ENCODE data around the gene KIRREL3.

KIRREL3 gene

DNA sequence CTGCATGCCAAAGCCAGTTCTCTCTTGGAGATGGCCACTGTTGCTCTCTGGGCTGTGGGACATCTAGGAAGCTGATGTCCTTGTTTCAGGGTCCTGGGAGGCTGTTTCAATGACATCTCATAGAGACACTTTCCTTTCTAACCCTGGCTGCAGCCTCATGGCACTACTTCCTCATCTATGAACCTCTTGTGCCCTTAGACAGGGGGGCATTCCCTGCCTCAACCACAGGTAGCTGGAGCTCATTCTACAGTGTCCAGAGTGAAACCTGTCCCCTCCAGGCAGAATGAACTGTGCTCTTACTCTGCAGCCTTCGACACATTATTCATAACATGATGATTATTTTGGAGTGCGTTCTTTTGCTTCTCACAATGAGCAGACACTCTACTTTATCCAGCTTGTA is 335.9 kb downstream of the KIRREL3 start:
- Histone ChIP-seq H3K4me1 (ENCODE audit: low read depth, poor library complexity, severe bottlenecking) (no peaks in the 10 kb centered on the region), H4K20me1 (ENCODE audit: insufficient read depth) (no peaks in the 10 kb centered on the region), H3K4me3 (IDR thresholded peaks at IDR 0.05; ENCODE audit: insufficient read depth, low read depth, low read length) (no peak overlapping the region), H3K27ac (no peak overlapping the region), H3K79me2 (ENCODE audit: insufficient read depth, low read depth) (no peaks in the 10 kb centered on the region), H3K9ac (no peak overlapping the region), H3K36me3 (ENCODE audit: insufficient read depth) (no peaks in the 10 kb centered on the region), H3K4me2 (no peak overlapping the region), H2AFZ (ENCODE audit: low read depth) (no peak overlapping the region), H3K27me3 (ENCODE audit: insufficient read depth, low read depth) (no peaks in the 10 kb centered on the region)
- TF ChIP-seq, protein P1, sequence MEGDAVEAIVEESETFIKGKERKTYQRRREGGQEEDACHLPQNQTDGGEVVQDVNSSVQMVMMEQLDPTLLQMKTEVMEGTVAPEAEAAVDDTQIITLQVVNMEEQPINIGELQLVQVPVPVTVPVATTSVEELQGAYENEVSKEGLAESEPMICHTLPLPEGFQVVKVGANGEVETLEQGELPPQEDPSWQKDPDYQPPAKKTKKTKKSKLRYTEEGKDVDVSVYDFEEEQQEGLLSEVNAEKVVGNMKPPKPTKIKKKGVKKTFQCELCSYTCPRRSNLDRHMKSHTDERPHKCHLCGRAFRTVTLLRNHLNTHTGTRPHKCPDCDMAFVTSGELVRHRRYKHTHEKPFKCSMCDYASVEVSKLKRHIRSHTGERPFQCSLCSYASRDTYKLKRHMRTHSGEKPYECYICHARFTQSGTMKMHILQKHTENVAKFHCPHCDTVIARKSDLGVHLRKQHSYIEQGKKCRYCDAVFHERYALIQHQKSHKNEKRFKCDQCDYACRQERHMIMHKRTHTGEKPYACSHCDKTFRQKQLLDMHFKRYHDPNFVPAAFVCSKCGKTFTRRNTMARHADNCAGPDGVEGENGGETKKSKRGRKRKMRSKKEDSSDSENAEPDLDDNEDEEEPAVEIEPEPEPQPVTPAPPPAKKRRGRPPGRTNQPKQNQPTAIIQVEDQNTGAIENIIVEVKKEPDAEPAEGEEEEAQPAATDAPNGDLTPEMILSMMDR (conservative IDR thresholded peaks at IDR 0.05; ENCODE audit: low read depth, low read length) = no peak

DNA sequence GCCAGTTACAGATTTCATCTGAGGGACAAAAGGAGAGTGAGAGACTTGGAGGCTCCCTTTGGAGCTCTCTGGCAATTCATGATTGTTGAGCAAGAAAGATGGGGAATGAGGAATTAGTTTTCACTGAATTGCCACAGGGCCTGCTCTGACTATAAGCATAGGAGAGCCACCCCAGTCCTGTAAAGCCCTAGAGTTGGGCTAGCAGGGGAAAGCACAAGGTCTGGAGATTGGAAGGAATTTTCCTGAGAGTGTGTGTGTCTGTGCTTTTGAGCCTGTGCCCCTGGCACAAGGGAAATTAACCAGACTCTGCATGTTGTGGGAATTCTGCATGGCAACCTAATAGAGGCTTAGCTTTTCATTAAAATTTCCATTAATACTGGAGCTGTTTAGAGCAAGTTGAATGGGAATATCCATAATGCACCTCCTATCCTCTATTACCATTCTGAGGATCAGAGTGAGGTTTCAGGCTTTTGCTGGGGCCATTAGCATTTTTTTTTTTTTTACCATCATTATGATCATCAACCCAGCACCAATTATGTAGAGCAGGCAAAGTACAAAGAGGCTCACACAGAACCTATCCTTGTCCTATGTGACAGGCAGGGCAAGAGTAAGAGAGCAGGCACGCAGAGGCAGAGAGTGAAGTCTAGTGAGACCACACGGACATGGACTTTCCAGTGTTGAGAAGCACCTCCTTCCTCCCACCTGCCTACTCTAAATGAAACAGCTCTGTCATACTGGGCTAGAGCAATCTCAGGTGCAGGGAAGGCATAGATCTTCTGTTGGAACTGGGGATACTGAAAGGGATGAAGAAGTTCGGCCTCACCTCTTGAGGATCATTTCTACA is 336.6 kb downstream of the KIRREL3 start:
- Histone ChIP-seq H3K79me2 (ENCODE audit: insufficient read depth, low read depth) (no peaks in the 10 kb centered on the region), H3K4me3 (IDR thresholded peaks at IDR 0.05; ENCODE audit: insufficient read depth, low read depth, low read length) (no peak overlapping the region), H3K9ac (no peak overlapping the region), H3K36me3 (ENCODE audit: insufficient read depth) (no peaks in the 10 kb centered on the region), H3K27ac (no peak overlapping the region), H3K4me1 (ENCODE audit: low read depth, poor library complexity, severe bottlenecking) (no peaks in the 10 kb centered on the region), H3K27me3 (ENCODE audit: insufficient read depth, low read depth) (no peaks in the 10 kb centered on the region), H4K20me1 (ENCODE audit: insufficient read depth) (no peaks in the 10 kb centered on the region), H2AFZ (ENCODE audit: low read depth) (no peak overlapping the region), H3K4me2 (no peak overlapping the region)
- TF ChIP-seq, protein P1 (conservative IDR thresholded peaks at IDR 0.05; ENCODE audit: low read depth, low read length) = no peak

DNA sequence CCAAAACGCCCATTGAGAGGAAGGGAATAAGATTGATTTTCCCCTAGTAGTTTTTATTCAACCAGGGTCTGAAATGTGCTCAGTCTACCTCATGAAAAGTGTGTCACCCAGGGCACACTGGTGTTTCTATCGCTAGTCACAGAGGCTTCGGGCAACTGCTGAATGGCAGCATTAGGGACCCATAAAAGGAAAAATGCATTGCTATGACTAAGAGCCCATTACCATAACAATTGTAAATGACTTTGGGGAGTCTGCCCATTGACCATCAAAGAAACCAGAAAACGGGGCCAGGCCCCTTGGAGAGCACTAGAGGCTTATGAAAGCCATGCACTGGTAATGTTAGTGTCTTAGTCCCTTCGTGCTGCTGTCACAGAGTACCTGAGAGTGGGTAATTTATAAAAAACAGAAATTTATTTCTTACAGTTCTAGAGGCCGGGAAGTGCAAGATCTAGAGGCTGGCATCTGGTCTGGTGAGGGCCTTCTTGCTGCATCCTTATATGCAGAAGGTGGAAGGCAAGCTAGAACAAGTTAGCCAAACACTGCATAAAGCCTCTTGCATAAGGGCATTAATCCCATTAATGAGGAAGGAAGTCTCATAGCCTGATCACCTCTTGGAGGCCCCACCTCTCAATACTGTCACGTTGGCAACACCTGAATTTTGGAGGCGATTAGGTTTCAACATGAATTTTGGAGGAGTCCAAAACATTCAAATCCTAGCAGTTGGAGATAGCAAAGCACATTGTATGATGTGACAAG is 338.4 kb downstream of the KIRREL3 start:
- no peak overlapping the region for H3K4me3 ChIP-seq (IDR thresholded peaks at IDR 0.05; ENCODE audit: insufficient read depth, low read depth, low read length)
- no peaks in the 10 kb centered on the region for H3K36me3 ChIP-seq (ENCODE audit: insufficient read depth)
- TF ChIP-seq, protein P1 (conservative IDR thresholded peaks at IDR 0.05; ENCODE audit: low read depth, low read length) = no peak
- H3K27ac ChIP-seq = no peak overlapping the region
- no peak overlapping the region for H3K4me2 ChIP-seq
- H4K20me1 ChIP-seq (ENCODE audit: insufficient read depth) = no peaks in the 10 kb centered on the region
- no peak overlapping the region for H3K9ac ChIP-seq
- H2AFZ ChIP-seq (ENCODE audit: low read depth) = no peak overlapping the region
- no peaks in the 10 kb centered on the region for H3K27me3 ChIP-seq (ENCODE audit: insufficient read depth, low read depth)
- H3K4me1 ChIP-seq (ENCODE audit: low read depth, poor library complexity, severe bottlenecking) = no peaks in the 10 kb centered on the region
- no peaks in the 10 kb centered on the region for H3K79me2 ChIP-seq (ENCODE audit: insufficient read depth, low read depth)

DNA sequence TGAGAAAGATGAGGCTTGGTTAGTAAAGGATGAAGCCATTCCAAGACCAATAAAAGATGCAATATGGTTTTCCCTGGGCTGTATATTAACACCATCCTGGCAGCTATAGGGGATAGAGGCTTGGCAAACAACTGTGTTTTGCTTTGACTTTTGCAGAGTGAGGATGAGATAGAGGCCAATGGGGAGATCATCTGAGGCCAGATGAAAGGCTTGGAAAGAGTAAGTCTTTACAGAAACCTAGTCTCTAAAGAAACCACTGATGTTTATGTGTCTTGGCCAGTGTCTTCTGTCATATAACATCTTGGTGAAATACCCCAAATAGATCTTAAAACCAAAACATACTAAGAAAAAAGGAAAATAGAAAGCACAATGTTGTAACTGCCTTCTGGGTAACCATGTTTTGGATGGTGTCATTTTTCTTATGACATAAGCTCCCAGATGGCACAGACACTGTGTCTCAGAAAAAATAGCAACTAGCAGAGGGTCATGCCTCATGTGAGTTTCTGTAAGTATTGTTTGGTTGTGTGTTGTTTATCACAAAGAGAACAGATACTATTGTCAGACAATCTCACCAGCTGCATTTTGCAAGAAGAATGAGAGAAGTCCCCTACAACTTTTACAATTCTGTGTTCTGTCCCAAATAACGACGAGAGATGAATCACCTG is 339.7 kb downstream of the KIRREL3 start:
- Histone ChIP-seq H3K4me1 (ENCODE audit: low read depth, poor library complexity, severe bottlenecking) (peaks cover 9% of the 10 kb centered on the region), H3K27ac (no peak overlapping the region), H4K20me1 (ENCODE audit: insufficient read depth) (no peaks in the 10 kb centered on the region), H2AFZ (ENCODE audit: low read depth) (no peak overlapping the region), H3K4me3 (IDR thresholded peaks at IDR 0.05; ENCODE audit: insufficient read depth, low read depth, low read length) (no peak overlapping the region), H3K79me2 (ENCODE audit: insufficient read depth, low read depth) (no peaks in the 10 kb centered on the region), H3K4me2 (no peak overlapping the region), H3K36me3 (ENCODE audit: insufficient read depth) (no peaks in the 10 kb centered on the region), H3K27me3 (ENCODE audit: insufficient read depth, low read depth) (no peaks in the 10 kb centered on the region), H3K9ac (no peak overlapping the region)
- TF ChIP-seq, protein P1 (conservative IDR thresholded peaks at IDR 0.05; ENCODE audit: low read depth, low read length) = no peak
